Breast epithelium (tissue), 4 donors: ENCODE data around the gene ITLN1. TPM values are rescaled to one million over a fixed set of nuclear protein-coding genes. Genes with fewer than 3 reads are reported as not detected.

Source experiments
- DNase-seq, 2 donors: peaks; one replicate each; pipeline ENCODE4 v3.0.0-alpha.2; 2019; ENCODE audit warnings: low spot score in 2 of 2
- H3K27ac ChIP-seq, 2 donors: fragments of 200-600 bp; sonication (generic) in 1 of 2; one replicate each; pipeline ENCODE4 v1.5.1; 2016 to 2019; ENCODE audit warnings: mild to moderate bottlenecking in 1 of 2
- H3K27me3 ChIP-seq, 2 donors: fragments of 200-600 bp; sonication (generic) in 1 of 2; one replicate each; pipeline versions ENCODE4 v1.5.1 to v1.6.0; 2017 to 2019; ENCODE audit warnings: control low read depth in 1 of 2, mild to moderate bottlenecking in 1 of 2
- H3K36me3 ChIP-seq: fragments of 200-600 bp; one replicate; pipeline ENCODE4 v1.5.1; 2019
- H3K4me1 ChIP-seq, 2 donors: fragments of 200-600 bp; sonication (generic); one replicate each; pipeline ENCODE4 v1.5.1; 2016 to 2019; ENCODE audit warnings: control low read depth in 1 of 2
- H3K4me3 ChIP-seq, 3 donors: fragments of 200-600 bp; sonication (generic); 1 replicate in 2 of 3; 2 replicates in 1 of 3; pipeline ENCODE4 v1.5.1; 2016 to 2019; ENCODE audit warnings: mild to moderate bottlenecking in 3 of 3, moderate library complexity in 2 of 3
- H3K9me3 ChIP-seq, 2 donors: fragments of 200-600 bp; sonication (generic) in 1 of 2; one replicate each; pipeline ENCODE4 v1.5.1; 2016 to 2019; ENCODE audit warnings: control low read depth in 1 of 2
- POLR2A ChIP-seq: fragments of 450-650 bp; IDR thresholded peaks from one replicate; pipeline ENCODE4 v1.6.1; 2016; ENCODE audit warnings: antibody characterized with exemption, mild to moderate bottlenecking, moderate library complexity
- POLR2AphosphoS5 ChIP-seq, 3 donors: sonication (generic); formaldehyde crosslinking; IDR thresholded peaks; one replicate each; pipeline ENCODE4 v1.6.1; 2017; ENCODE audit warnings: antibody characterized with exemption in 3 of 3
- intact Hi-C: fragments of 100-400 bp; cut with DNase I; formaldehyde crosslinking; loops from one replicate; pipeline ENCODE4 v1.15.1; 2023; ENCODE audit warnings: low total_unique reads
- total RNA-seq, 3 donors: library from RNA; depleted of rRNA; stranded (reverse); fragments of >200 nt; gene quantifications; one replicate each; pipeline ENCODE4 v1.1.0, GENCODE V29; 2016
- TF ChIP-seq, protein P1 (sequence below), 3 donors: fragments of 450-650 bp; IDR thresholded peaks; one replicate each; pipeline ENCODE4 v1.5.1; 2016 to 2017; ENCODE audit warnings: antibody characterized with exemption in 3 of 3, mild to moderate bottlenecking in 3 of 3, moderate library complexity in 3 of 3

The ITLN1 gene
- total RNA-seq, 3 donors from 2014 or later = 0.96 to 938 (median 2.0) TPM

DNA sequence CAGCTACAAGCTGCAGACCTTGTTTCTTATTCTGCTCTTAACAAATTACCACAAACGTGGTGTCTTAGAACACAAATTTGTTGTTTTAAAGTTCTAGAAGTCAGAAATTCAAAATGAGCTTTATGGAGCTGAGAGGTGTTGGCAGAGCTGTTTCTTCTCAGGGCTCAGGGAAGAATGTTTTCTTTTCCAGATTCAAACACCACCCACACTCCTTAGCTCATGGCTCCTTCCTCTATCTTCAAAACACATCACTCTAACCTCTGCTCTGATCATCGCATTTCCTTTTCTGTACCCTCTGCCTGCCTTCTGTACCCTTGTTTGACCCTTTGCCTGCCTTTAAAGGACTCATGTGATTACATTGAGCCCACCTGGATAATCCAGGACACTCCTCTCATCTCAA lies 26.9 kb upstream of the ITLN1 start:
- Histone ChIP-seq H3K27me3 (no peaks in the 10 kb centered on the region), H3K9me3 (no peaks in the 10 kb centered on the region), H3K4me1 (no peaks in the 10 kb centered on the region), H3K36me3 (no peaks in the 10 kb centered on the region), H3K4me3 (no peak overlapping the region), H3K27ac (no peak overlapping the region)
- no peak for DNase-seq
- intact Hi-C loops = no loop called here
- TF ChIP-seq POLR2A (no peak), POLR2AphosphoS5 (IDR thresholded peaks at IDR 0.05) (no peak)
- TF ChIP-seq, protein P1, sequence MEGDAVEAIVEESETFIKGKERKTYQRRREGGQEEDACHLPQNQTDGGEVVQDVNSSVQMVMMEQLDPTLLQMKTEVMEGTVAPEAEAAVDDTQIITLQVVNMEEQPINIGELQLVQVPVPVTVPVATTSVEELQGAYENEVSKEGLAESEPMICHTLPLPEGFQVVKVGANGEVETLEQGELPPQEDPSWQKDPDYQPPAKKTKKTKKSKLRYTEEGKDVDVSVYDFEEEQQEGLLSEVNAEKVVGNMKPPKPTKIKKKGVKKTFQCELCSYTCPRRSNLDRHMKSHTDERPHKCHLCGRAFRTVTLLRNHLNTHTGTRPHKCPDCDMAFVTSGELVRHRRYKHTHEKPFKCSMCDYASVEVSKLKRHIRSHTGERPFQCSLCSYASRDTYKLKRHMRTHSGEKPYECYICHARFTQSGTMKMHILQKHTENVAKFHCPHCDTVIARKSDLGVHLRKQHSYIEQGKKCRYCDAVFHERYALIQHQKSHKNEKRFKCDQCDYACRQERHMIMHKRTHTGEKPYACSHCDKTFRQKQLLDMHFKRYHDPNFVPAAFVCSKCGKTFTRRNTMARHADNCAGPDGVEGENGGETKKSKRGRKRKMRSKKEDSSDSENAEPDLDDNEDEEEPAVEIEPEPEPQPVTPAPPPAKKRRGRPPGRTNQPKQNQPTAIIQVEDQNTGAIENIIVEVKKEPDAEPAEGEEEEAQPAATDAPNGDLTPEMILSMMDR (IDR thresholded peaks at IDR 0.05) = no peak

DNA sequence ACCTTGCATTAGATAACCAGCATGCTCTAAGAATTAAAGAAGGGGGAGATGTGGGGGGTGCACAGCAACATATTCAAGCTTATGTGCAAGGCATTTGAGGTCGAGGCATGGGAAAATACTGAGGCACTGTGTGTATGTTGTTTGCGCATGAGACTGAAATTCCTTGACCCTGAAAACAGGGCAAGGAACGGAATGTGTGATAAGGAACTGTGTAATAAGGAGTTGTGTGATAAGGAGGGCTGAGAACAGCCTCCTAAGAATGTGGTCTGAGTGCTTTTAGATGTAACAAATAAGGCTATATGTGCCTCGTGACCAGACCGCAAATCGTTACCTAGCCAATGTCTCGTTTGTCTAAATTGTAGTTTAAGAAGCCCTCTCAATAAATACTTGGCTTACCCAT lies 26.5 kb upstream of the ITLN1 start:
- Histone ChIP-seq H3K4me3 (no peak overlapping the region), H3K9me3 (no peaks in the 10 kb centered on the region), H3K4me1 (no peaks in the 10 kb centered on the region), H3K36me3 (no peaks in the 10 kb centered on the region), H3K27me3 (no peaks in the 10 kb centered on the region), H3K27ac (no peak overlapping the region)
- no peak for DNase-seq
- no peak for TF ChIP-seq POLR2A
- intact Hi-C loops = no loop called here

DNA sequence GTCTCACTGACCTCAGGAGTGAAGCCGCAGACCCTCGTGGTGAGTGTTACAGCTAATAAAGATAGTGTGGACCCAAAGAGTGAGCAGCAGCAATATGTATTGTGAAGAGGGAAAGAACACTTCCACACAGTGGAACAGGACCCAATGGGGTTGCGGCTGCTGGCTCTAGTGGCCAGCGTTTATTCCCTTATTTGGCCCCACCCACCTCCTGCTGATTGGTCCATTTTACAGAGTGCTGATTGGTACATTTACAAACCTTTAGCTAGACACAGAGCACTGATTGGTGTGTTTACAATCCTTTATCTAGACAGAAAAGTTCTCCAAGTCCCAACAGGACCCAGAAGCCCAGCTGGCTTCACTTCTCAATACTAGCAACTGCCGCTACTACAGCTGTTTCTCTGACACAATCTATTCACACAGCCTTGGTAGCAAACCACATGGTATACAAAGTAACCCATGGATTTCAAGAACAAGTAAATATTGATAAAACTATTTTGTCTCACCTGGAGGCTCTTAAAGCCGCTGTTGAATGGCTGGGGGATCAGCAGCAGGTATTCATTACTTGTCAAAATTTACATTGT lies 25.3 kb upstream of the ITLN1 start:
- intact Hi-C loops = no loop called here
- H3K4me3 ChIP-seq = no peak overlapping the region
- H3K9me3 ChIP-seq = no peaks in the 10 kb centered on the region
- no peaks in the 10 kb centered on the region for H3K4me1 ChIP-seq
- H3K27me3 ChIP-seq = no peaks in the 10 kb centered on the region
- no peak for DNase-seq
- TF ChIP-seq, protein P1 (IDR thresholded peaks at IDR 0.05) = no peak
- TF ChIP-seq POLR2A = no peak
- TF ChIP-seq POLR2AphosphoS5 (IDR thresholded peaks at IDR 0.05) = no peak
- no peaks in the 10 kb centered on the region for H3K36me3 ChIP-seq
- no peak overlapping the region for H3K27ac ChIP-seq

DNA sequence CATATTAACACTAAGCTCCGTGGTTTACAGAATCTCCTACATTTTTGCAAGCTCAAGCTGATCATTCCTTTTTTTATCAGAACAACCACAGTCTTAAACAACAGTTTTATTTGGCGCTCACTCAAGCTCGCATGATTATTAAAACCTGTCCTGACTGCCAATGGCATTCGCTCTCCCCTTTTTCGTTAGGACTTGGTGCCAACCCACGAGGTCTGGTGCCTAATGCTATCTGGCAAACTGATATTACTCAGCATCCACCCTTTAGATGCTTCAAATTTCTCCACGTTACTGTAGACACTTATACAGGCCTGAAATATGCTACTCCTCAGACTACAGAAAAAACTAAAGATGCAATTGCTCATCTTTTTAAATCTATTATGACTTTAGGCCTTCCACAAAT lies 23.0 kb upstream of the ITLN1 start:
- no peak for DNase-seq

DNA sequence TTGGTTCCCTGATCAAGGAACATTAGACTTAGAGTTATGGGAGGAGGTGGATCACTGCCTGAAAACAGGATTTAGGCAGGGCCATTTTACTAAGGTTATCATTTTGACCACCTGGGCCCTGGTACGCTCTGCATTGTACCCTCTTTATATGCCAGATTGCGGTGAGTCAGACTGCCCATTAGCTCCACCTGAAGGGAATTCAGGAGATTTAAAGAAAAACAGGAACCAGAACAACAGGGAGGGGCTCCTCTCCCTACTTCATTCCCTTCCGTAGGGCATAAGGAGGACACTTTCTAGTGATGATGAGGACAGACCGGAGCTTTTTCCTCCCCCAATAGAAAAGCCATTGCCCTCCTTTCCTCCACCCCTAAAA lies 20.6 kb upstream of the ITLN1 start:
- intact Hi-C loops = no loop called here
- Histone ChIP-seq H3K27ac (no peak overlapping the region), H3K27me3 (no peaks in the 10 kb centered on the region), H3K4me3 (no peak overlapping the region), H3K36me3 (no peaks in the 10 kb centered on the region), H3K9me3 (no peaks in the 10 kb centered on the region), H3K4me1 (no peaks in the 10 kb centered on the region)
- TF ChIP-seq POLR2AphosphoS5 (IDR thresholded peaks at IDR 0.05) (no peak), POLR2A (no peak)
- TF ChIP-seq, protein P1 (IDR thresholded peaks at IDR 0.05) = no peak
- DNase-seq = no peak

More for the DNA sequence above, 23.0 kb upstream of the ITLN1 start:
- H3K9me3 ChIP-seq = no peaks in the 10 kb centered on the region
- no peaks in the 10 kb centered on the region for H3K36me3 ChIP-seq
- no peaks in the 10 kb centered on the region for H3K27me3 ChIP-seq
- no peaks in the 10 kb centered on the region for H3K4me1 ChIP-seq
- H3K27ac ChIP-seq = no peak overlapping the region
- TF ChIP-seq POLR2A (no peak), POLR2AphosphoS5 (IDR thresholded peaks at IDR 0.05) (no peak)
- TF ChIP-seq, protein P1 (IDR thresholded peaks at IDR 0.05) = no peak
- intact Hi-C loops = no loop called here
- no peak overlapping the region for H3K4me3 ChIP-seq
